Measurements from ENCODE around the gene RASAL2.

DNA sequence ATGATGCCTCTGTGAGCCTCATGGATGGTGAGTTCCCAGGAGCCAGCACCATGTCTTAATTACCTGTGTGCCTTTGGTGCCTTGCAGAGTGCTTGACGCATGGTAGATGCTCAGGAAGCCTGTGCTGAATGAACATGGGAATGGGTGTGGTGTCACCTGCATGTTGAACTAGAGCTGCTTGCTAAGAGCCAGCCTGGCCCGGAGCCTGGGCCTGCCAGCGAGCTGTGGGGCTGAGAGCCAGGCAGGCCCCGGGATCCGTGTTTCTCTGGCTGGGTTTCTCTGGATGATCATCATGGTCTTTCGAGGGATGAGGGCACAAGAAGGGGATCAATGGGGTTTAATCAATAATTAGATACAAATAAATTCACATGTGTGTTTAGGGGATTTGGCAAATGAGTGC is 412.3 kb downstream of the RASAL2 start:
- TF ChIP-seq, protein P1, sequence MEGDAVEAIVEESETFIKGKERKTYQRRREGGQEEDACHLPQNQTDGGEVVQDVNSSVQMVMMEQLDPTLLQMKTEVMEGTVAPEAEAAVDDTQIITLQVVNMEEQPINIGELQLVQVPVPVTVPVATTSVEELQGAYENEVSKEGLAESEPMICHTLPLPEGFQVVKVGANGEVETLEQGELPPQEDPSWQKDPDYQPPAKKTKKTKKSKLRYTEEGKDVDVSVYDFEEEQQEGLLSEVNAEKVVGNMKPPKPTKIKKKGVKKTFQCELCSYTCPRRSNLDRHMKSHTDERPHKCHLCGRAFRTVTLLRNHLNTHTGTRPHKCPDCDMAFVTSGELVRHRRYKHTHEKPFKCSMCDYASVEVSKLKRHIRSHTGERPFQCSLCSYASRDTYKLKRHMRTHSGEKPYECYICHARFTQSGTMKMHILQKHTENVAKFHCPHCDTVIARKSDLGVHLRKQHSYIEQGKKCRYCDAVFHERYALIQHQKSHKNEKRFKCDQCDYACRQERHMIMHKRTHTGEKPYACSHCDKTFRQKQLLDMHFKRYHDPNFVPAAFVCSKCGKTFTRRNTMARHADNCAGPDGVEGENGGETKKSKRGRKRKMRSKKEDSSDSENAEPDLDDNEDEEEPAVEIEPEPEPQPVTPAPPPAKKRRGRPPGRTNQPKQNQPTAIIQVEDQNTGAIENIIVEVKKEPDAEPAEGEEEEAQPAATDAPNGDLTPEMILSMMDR (IDR thresholded peaks at IDR 0.05): no peak
- TF ChIP-seq EZH2phosphoT487 (IDR thresholded peaks at IDR 0.05): no peak
- TF ChIP-seq EZH2 (IDR thresholded peaks at IDR 0.05): no peak

Measured in neural progenitor cell (in vitro differentiated cells).